CD8-positive, alpha-beta memory T cell (primary cell): Measurements from ENCODE around the gene ALDH7A1. TPM values are rescaled to one million over a fixed set of nuclear protein-coding genes. Genes with fewer than 3 reads are reported as not detected.

Source experiments
- CTCF ChIA-PET: fragments of 350-600 bp; sonication (Branson Sonifier 250); formaldehyde crosslinking; loops from one replicate; lab custom pipeline; 2021; ENCODE audit warnings: antibody characterized with exemption; lab: Charles Lee
- POLR2A ChIA-PET: fragments of 350-600 bp; sonication (Branson Sonifier 250); formaldehyde crosslinking; loops from one replicate; lab custom pipeline; 2021; ENCODE audit warnings: antibody characterized with exemption; lab: Charles Lee
- DNase-seq, 5 donors: peaks; one replicate each; pipeline versions ENCODE4 v3.0.0 to v3.0.0-alpha.2; 2020 to 2022; ENCODE audit warnings: mixed read lengths in 1 of 5
- H3K27ac ChIP-seq: one replicate; pipeline ENCODE4 v1.7.0; 2013; ENCODE audit warnings: low read depth, mild to moderate bottlenecking, low read length, moderate library complexity
- H3K27me3 ChIP-seq: 2 replicates; pipeline ENCODE4 v1.7.0; 2013; ENCODE audit warnings: low read length, mild to moderate bottlenecking; ENCODE audit not compliant: insufficient read depth, poor library complexity, severe bottlenecking
- H3K36me3 ChIP-seq: 2 replicates; pipeline ENCODE4 v1.7.0; 2013; ENCODE audit warnings: mild to moderate bottlenecking, low read length, moderate library complexity; ENCODE audit not compliant: insufficient read depth
- H3K4me1 ChIP-seq: 2 replicates; pipeline ENCODE4 v1.7.0; 2013; ENCODE audit warnings: mild to moderate bottlenecking, low read length, moderate library complexity; ENCODE audit not compliant: insufficient read depth
- H3K4me3 ChIP-seq: 2 replicates; pipeline ENCODE4 v1.7.0; 2013; ENCODE audit warnings: mild to moderate bottlenecking, low read length
- H3K9me3 ChIP-seq: 2 replicates; pipeline ENCODE4 v1.7.0; 2013; ENCODE audit warnings: mild to moderate bottlenecking, low read length
- H3K27ac Mint-ChIP-seq, 8 donors: one replicate each; pipeline ENCODE4 v1.8.0; 2020 to 2021; ENCODE audit warnings: mixed read lengths in 8 of 8, mild to moderate bottlenecking in 6 of 8, inconsistent platforms in 3 of 8, moderate library complexity in 3 of 8
- H3K27me3 Mint-ChIP-seq, 2 donors: one replicate each; pipeline ENCODE4 v1.8.0; 2020 to 2021; ENCODE audit warnings: mixed read lengths in 2 of 2, mild to moderate bottlenecking in 1 of 2, moderate library complexity in 1 of 2
- H3K36me3 Mint-ChIP-seq, 3 donors: one replicate each; pipeline ENCODE4 v1.8.0; 2020 to 2021; ENCODE audit warnings: mixed read lengths in 3 of 3, inconsistent platforms in 1 of 3, mild to moderate bottlenecking in 1 of 3
- H3K4me1 Mint-ChIP-seq, 3 donors: one replicate each; pipeline ENCODE4 v1.8.0; 2020 to 2021; ENCODE audit warnings: mixed read lengths in 3 of 3, inconsistent platforms in 1 of 3, mild to moderate bottlenecking in 1 of 3
- H3K4me3 Mint-ChIP-seq, 7 donors: one replicate each; pipeline ENCODE4 v1.8.0; 2020 to 2021; ENCODE audit warnings: mixed read lengths in 7 of 7, mild to moderate bottlenecking in 6 of 7, moderate library complexity in 4 of 7, inconsistent platforms in 2 of 7
- H3K9me3 Mint-ChIP-seq, 5 donors: one replicate each; pipeline ENCODE4 v1.8.0; 2020 to 2022; ENCODE audit warnings: mixed read lengths in 5 of 5, mild to moderate bottlenecking in 3 of 5, moderate library complexity in 2 of 5, inconsistent platforms in 1 of 5
- polyA plus RNA-seq: library from polyadenylated mRNA; unstranded; fragments of 300-500 nt; fragmentation: Illumina TruSeq; gene quantifications from one replicate; pipeline ENCODE4 v1.2.3, GENCODE V29; 2021
- total RNA-seq, 2 experiments: library from RNA; stranded (reverse); gene quantifications; one replicate each; pipeline ENCODE4 v1.2.3, GENCODE V29; 2021

The ALDH7A1 gene
- total and polyA plus RNA-seq, 3 experiments from 2014 or later, result 3.3 to 5.2 (median 4.4) TPM

- Histone ChIP-seq H3K27ac (no peak overlapping the region), H3K4me3 (no peak overlapping the region), H3K27me3 (no peaks in the 10 kb centered on the region), H3K9me3 (no peaks in the 10 kb centered on the region), H3K4me1 (no peaks in the 10 kb centered on the region), H3K36me3 (peaks cover 12% of the 10 kb centered on the region)
- ChIA-PET POLR2A (no interaction called here), CTCF (no interaction called here)
- Mint-ChIP-seq H3K27ac (peak overlapping the region in 1 of 8 donors; percentile 74), H3K9me3 (no peaks in the 10 kb centered on the region), H3K27me3 (no peaks in the 10 kb centered on the region), H3K36me3 (peaks cover 17 to 86% (median 22%) of the 10 kb centered on the region in 3 donors), H3K4me3 (no peak overlapping the region), H3K4me1 (no peaks in the 10 kb centered on the region)
- DNase-seq, result no peak
Measured at GRCh38 chr5:126484253-126484652, 110.8 kb downstream of the ALDH7A1 start.

- no peaks in the 10 kb centered on the region for H3K27me3 ChIP-seq
- H3K36me3 ChIP-seq, result peaks cover 12% of the 10 kb centered on the region
- Mint-ChIP-seq H3K9me3 (no peaks in the 10 kb centered on the region), H3K4me3 (no peak overlapping the region), H3K4me1 (no peaks in the 10 kb centered on the region), H3K27me3 (no peaks in the 10 kb centered on the region), H3K36me3 (peaks cover 17 to 77% (median 19%) of the 10 kb centered on the region in 3 donors), H3K27ac (peak overlapping the region in 3 of 8 donors; percentile 9 to 54 (median 17))
- ChIA-PET CTCF (interaction anchor here (1.4 kb wide), 1 partner anchor 17 kb away, joined by 3 read pairs; no protein-coding TSS in a partner anchor), POLR2A (no interaction called here)
- H3K9me3 ChIP-seq, result no peaks in the 10 kb centered on the region
- H3K4me3 ChIP-seq, result no peak overlapping the region
- no peaks in the 10 kb centered on the region for H3K4me1 ChIP-seq
- no peak for DNase-seq
- no peak overlapping the region for H3K27ac ChIP-seq
Measured at GRCh38 chr5:126483156-126483555, 111.9 kb downstream of the ALDH7A1 start.

GRCh38 chr5:126482591-126482990, 112.4 kb downstream of the ALDH7A1 start:
- no peaks in the 10 kb centered on the region for H3K27me3 Mint-ChIP-seq
- no peak for DNase-seq

GRCh38 chr5:126481243-126481642, 113.8 kb downstream of the ALDH7A1 start:
- ChIA-PET CTCF (interaction anchor here (1.2 kb wide), 1 partner anchor 18 kb away, joined by 3 read pairs; no protein-coding TSS in a partner anchor), POLR2A (no interaction called here)
- H3K4me1 ChIP-seq, result no peaks in the 10 kb centered on the region
- no peak overlapping the region for H3K4me3 Mint-ChIP-seq
- H3K27ac Mint-ChIP-seq, result peak overlapping the region in 1 of 8 donors; percentile 85
- H3K9me3 Mint-ChIP-seq, result no peaks in the 10 kb centered on the region
- no peak overlapping the region for H3K27ac ChIP-seq
- no peaks in the 10 kb centered on the region for H3K9me3 ChIP-seq
- no peak for DNase-seq
- peaks cover 11 to 67% (median 13%) of the 10 kb centered on the region in 3 donors for H3K36me3 Mint-ChIP-seq
- H3K27me3 ChIP-seq, result no peaks in the 10 kb centered on the region
- H3K27me3 Mint-ChIP-seq, result no peaks in the 10 kb centered on the region
- H3K4me1 Mint-ChIP-seq, result no peaks in the 10 kb centered on the region
- H3K36me3 ChIP-seq, result peaks cover 12% of the 10 kb centered on the region
- no peak overlapping the region for H3K4me3 ChIP-seq

More at GRCh38 chr5:126482591-126482990, 112.4 kb downstream of the ALDH7A1 start:
- Histone ChIP-seq H3K27ac (no peak overlapping the region), H3K36me3 (peaks cover 12% of the 10 kb centered on the region), H3K4me1 (no peaks in the 10 kb centered on the region), H3K9me3 (no peaks in the 10 kb centered on the region), H3K27me3 (no peaks in the 10 kb centered on the region), H3K4me3 (no peak overlapping the region)
- CTCF ChIA-PET, result interaction anchor here (1.4 kb wide), 1 partner anchor 17 kb away, joined by 3 read pairs; no protein-coding TSS in a partner anchor
- Mint-ChIP-seq H3K9me3 (no peaks in the 10 kb centered on the region), H3K4me3 (no peak overlapping the region), H3K27ac (peak overlapping the region in 1 of 8 donors; percentile 54), H3K36me3 (peaks cover 17 to 74% (median 19%) of the 10 kb centered on the region in 3 donors), H3K4me1 (no peaks in the 10 kb centered on the region)
- POLR2A ChIA-PET, result no interaction called here

Other genes with a start within 250 kb of the ALDH7A1 start
- gene GRAMD2B, start 171.8 kb downstream of the ALDH7A1 start, total RNA-seq, result 10 to 100 TPM in 1 of 2 experiments, 1 to 10 TPM in 1; 8.4 to 10.4 TPM
- 7.0 TPM for gene GRAMD2B, start 171.8 kb downstream of the ALDH7A1 start, polyA plus RNA-seq
- 10 to 100 TPM; 59.2 to 68.2 TPM for gene PHAX, start 5.7 kb upstream of the ALDH7A1 start, total RNA-seq
- gene PHAX, start 5.7 kb upstream of the ALDH7A1 start, polyA plus RNA-seq, result 110 TPM
- gene LMNB1, start 181.9 kb upstream of the ALDH7A1 start, total RNA-seq, result 100 to 1,000 TPM; 172 to 178 TPM
- gene LMNB1, start 181.9 kb upstream of the ALDH7A1 start, polyA plus RNA-seq, result 7.5 TPM